Gastrocnemius medialis (tissue), 4 donors: ENCODE measurements around the gene CD276. TPM values are rescaled to one million over a fixed set of nuclear protein-coding genes. Genes with fewer than 3 reads are reported as not detected.
A peak's percentile ranks its signal among the peaks of the same experiment; 100 is the strongest.

ENCODE experiments used
- ATAC-seq, 2 donors: fragments of 150-250 bp; one replicate each; pipeline ENCODE4 v1.9.1; 2016
- DNase-seq, 2 donors: peaks; one replicate each; pipeline ENCODE4 v3.0.0-alpha.2; 2019
- H3K27ac ChIP-seq, 4 donors: fragments of 200-600 bp; sonication (generic); 1 replicate in 1 of 4; 2 replicates in 3 of 4; pipeline ENCODE4 v1.5.1; 2016 to 2018; ENCODE audit warnings: mild to moderate bottlenecking in 2 of 4, moderate library complexity in 1 of 4
- H3K27me3 ChIP-seq, 3 donors: fragments of 200-600 bp; sonication (generic) in 2 of 3; 1 replicate in 1 of 3; 2 replicates in 2 of 3; pipeline versions ENCODE4 v1.5.1 to v1.6.0; 2016 to 2019; ENCODE audit warnings: mild to moderate bottlenecking in 1 of 3, moderate library complexity in 1 of 3
- H3K36me3 ChIP-seq, 2 donors: fragments of 200-600 bp; sonication (generic) in 1 of 2; one replicate each; pipeline ENCODE4 v1.5.1; 2017 to 2018
- H3K4me1 ChIP-seq, 2 donors: fragments of 200-600 bp; sonication (generic) in 1 of 2; one replicate each; pipeline ENCODE4 v1.5.1; 2016 to 2017; ENCODE audit warnings: mild to moderate bottlenecking in 2 of 2
- H3K4me3 ChIP-seq, 4 donors: fragments of 200-600 bp; sonication (generic) in 3 of 4; 1 replicate in 1 of 4; 2 replicates in 3 of 4; pipeline ENCODE4 v1.5.1; 2016 to 2019; ENCODE audit warnings: mild to moderate bottlenecking in 2 of 4
- H3K9me3 ChIP-seq, 3 donors: fragments of 200-600 bp; sonication (generic) in 2 of 3; 1 replicate in 1 of 3; 2 replicates in 2 of 3; pipeline ENCODE4 v1.5.1; 2016 to 2019
- CTCF ChIP-seq, 5 experiments: fragments of 450-650 bp in 3 of 5; fragments of 200-600 bp in 2 of 5; sonication (generic) in 2 of 5; IDR thresholded peaks in 4 of 5; conservative IDR thresholded peaks in 1 of 5; 1 replicate in 4 of 5; 2 replicates in 1 of 5; pipeline ENCODE4 v1.5.1; 2016 to 2019; ENCODE audit warnings: antibody characterized with exemption in 5 of 5, mild to moderate bottlenecking in 3 of 5, moderate library complexity in 3 of 5
- POLR2A ChIP-seq, 2 donors: fragments of 450-650 bp; IDR thresholded peaks; one replicate each; pipeline ENCODE4 v1.6.1; 2017; ENCODE audit warnings: antibody characterized with exemption in 2 of 2, mild to moderate bottlenecking in 2 of 2, moderate library complexity in 2 of 2
- in situ Hi-C, 4 donors: fragments of 200-750 bp; cut with MboI; loops; one replicate each; pipeline versions ENCODE4 v1.15.0 to v1.8.0; 2017; ENCODE audit warnings: low sequenced_read_pairs in 4 of 4
- intact Hi-C: fragments of 100-400 bp; cut with DNase I; formaldehyde crosslinking; loops from one replicate; pipeline ENCODE4 v1.15.1; 2023; ENCODE audit warnings: low total_unique reads
- total RNA-seq, 4 donors: library from RNA; depleted of rRNA; stranded (reverse); fragments of >200 nt; gene quantifications; one replicate each; pipeline versions ENCODE4 v1.1.0 to v1.2.3, GENCODE V29; 2016

Gene CD276
- total RNA-seq, 4 donors from 2014 or later = 9.6 to 21.4 (median 16.6) TPM

- DNase-seq = no peak
- Histone ChIP-seq H3K27me3 (peaks cover 0 to 10% (median 2%) of the 10 kb centered on the region in 3 donors), H3K4me1 (no peaks in the 10 kb centered on the region), H3K4me3 (no peak overlapping the region), H3K9me3 (no peaks in the 10 kb centered on the region), H3K27ac (no peak overlapping the region), H3K36me3 (no peaks in the 10 kb centered on the region)
- in situ Hi-C loops = no loop called here
- intact Hi-C loops = no loop called here
- peak; percentile 36 to 55 for ATAC-seq
- TF ChIP-seq CTCF (IDR thresholded peaks at IDR 0.05 in 4 of 5, conservative IDR thresholded peaks at IDR 0.05 in 1 of 5) (no peak), POLR2A (IDR thresholded peaks at IDR 0.05) (no peak)
Measured at GRCh38 chr15:73650416-73651126, 33.6 kb upstream of the CD276 start.

DNA sequence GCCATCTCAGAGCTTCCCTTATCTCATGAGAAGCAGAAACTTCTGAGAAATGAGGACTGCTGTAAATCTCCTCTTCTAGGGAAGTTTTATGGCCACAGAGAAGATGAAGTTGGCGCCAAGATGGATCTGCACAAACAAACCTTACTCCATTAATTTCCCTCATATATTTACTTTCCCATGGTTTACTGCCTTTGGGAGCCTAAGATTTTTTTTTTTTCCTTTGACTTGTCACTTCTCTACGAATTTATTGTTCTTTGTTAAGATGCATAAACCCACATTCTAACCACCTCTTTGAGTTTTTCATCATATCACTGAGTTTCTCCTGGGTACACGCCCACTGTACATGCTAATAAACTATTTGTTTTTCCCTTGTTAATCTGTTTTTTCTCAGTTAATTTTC lies 29.5 kb upstream of the CD276 start:
- H3K9me3 ChIP-seq = no peaks in the 10 kb centered on the region
- peaks cover 0 to 10% (median 2%) of the 10 kb centered on the region in 3 donors for H3K27me3 ChIP-seq
- no peak overlapping the region for H3K27ac ChIP-seq
- ATAC-seq = no peak
- DNase-seq = no peak
- in situ Hi-C loops (no loop called here), intact Hi-C loops (no loop called here)
- TF ChIP-seq CTCF (IDR thresholded peaks at IDR 0.05 in 4 of 5, conservative IDR thresholded peaks at IDR 0.05 in 1 of 5) (no peak), POLR2A (IDR thresholded peaks at IDR 0.05) (no peak)
- H3K36me3 ChIP-seq = no peaks in the 10 kb centered on the region
- H3K4me3 ChIP-seq = no peak overlapping the region
- H3K4me1 ChIP-seq = peaks cover 0 to 3% of the 10 kb centered on the region in 2 donors

DNA sequence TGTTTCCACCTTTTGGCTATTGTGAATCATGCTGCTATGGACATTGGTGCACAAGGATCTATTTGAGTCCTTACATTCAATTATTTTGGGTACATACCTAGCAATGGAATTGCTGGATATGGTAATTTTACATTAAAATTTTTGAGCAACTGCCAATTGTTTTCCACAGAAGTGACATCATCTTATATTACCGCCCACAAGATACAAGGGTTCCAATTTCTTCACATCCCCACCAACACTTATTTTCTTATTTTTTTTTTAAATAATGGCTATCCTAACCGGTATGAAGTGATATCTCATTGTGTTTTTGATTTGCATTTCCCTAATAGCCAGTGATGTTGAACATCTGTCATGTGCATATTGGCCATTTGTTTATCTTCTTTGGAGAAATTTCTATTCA lies 28.5 kb upstream of the CD276 start:
- in situ Hi-C loops = no loop called here
- TF ChIP-seq CTCF (IDR thresholded peaks at IDR 0.05 in 4 of 5, conservative IDR thresholded peaks at IDR 0.05 in 1 of 5) (no peak), POLR2A (IDR thresholded peaks at IDR 0.05) (no peak)
- DNase-seq (no peak), ATAC-seq (no peak)
- H3K36me3 ChIP-seq = no peaks in the 10 kb centered on the region
- peaks cover 0 to 6% (median 0%) of the 10 kb centered on the region in 3 donors for H3K27me3 ChIP-seq
- no peak overlapping the region for H3K27ac ChIP-seq
- H3K4me3 ChIP-seq = no peak overlapping the region
- H3K9me3 ChIP-seq = no peaks in the 10 kb centered on the region
- intact Hi-C loops = no loop called here
- H3K4me1 ChIP-seq = peaks cover 0 to 3% of the 10 kb centered on the region in 2 donors

DNA sequence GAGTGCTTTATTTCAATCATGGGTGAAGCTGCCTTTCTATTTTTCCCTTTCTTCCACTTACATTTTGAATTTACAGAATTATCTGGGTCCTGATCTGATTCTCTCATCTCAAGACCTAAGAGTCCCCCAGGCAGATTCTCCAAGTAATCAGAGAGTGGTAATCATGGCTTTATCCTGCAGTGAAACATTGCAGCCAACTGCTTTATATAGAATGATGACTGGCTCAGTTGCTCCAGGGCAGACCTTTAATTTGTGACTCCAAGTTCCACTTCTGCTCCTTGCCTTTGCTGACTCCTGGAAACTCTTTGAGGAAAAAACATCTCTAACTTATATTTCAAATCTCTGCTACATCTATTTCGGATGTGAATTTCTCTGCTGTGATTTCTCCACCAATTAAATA lies 25.5 kb upstream of the CD276 start:
- intact Hi-C loops (no loop called here), in situ Hi-C loops (no loop called here)
- no peak for DNase-seq
- ATAC-seq = peak; percentile 66 to 76
- no peak overlapping the region for H3K27ac ChIP-seq
- no peak for TF ChIP-seq POLR2A (IDR thresholded peaks at IDR 0.05)
- TF ChIP-seq CTCF (IDR thresholded peaks at IDR 0.05 in 4 of 5, conservative IDR thresholded peaks at IDR 0.05 in 1 of 5) = no peak
- H3K9me3 ChIP-seq = no peaks in the 10 kb centered on the region
- no peaks in the 10 kb centered on the region for H3K27me3 ChIP-seq
- peaks cover 0 to 3% of the 10 kb centered on the region in 2 donors for H3K4me1 ChIP-seq
- no peak overlapping the region for H3K4me3 ChIP-seq
- no peaks in the 10 kb centered on the region for H3K36me3 ChIP-seq

GRCh38 chr15:73660455-73660854 lies 23.7 kb upstream of the CD276 start:
- intact Hi-C loops = no loop called here
- Histone ChIP-seq H3K4me1 (peaks cover 0 to 3% of the 10 kb centered on the region in 2 donors), H3K4me3 (no peak overlapping the region), H3K27me3 (no peaks in the 10 kb centered on the region), H3K27ac (no peak overlapping the region), H3K36me3 (no peaks in the 10 kb centered on the region), H3K9me3 (no peaks in the 10 kb centered on the region)
- TF ChIP-seq POLR2A (IDR thresholded peaks at IDR 0.05) = no peak
- no peak for TF ChIP-seq CTCF (IDR thresholded peaks at IDR 0.05 in 4 of 5, conservative IDR thresholded peaks at IDR 0.05 in 1 of 5)
- ATAC-seq (no peak), DNase-seq (no peak)
- in situ Hi-C loops = no loop called here
